Natural killer cell treated with Interleukin-12 subunit alpha and Interleukin-12 subunit beta and Interleukin-15 and Interleukin-18, amount 100 ng/mL, for 72 hours (primary cell): ENCODE results near the gene ALG1. TPM values are rescaled to one million over a fixed set of nuclear protein-coding genes. Genes with fewer than 3 reads are reported as not detected.
A peak's percentile ranks its signal among the peaks of the same experiment; 100 is the strongest.

Source experiments
- ATAC-seq, 2 donors: fragments of 150-1000 bp; cut with Tn5 transposase in 1 of 2; sonication (Bioruptor Pico), chemical (Tn5 transposase) in 1 of 2; 2 replicates each; pipeline ENCODE4 v1.10.0; 2021
- DNase-seq: peaks from one replicate; pipeline ENCODE4 v3.0.0; 2022; ENCODE audit warnings: low spot score
- H3K27ac Mint-ChIP-seq, 2 donors: 1 replicate in 1 of 2; 2 replicates in 1 of 2; pipeline ENCODE4 v1.8.0; 2022; ENCODE audit warnings: mixed read lengths in 2 of 2, mild to moderate bottlenecking in 1 of 2, moderate library complexity in 1 of 2
- H3K27me3 Mint-ChIP-seq, 2 donors: 1 replicate in 1 of 2; 2 replicates in 1 of 2; pipeline ENCODE4 v1.8.0; 2022; ENCODE audit warnings: mixed read lengths in 2 of 2
- H3K36me3 Mint-ChIP-seq: one replicate; pipeline ENCODE4 v1.8.0; 2022; ENCODE audit warnings: mixed read lengths
- H3K4me1 Mint-ChIP-seq, 2 donors: 1 replicate in 1 of 2; 2 replicates in 1 of 2; pipeline ENCODE4 v1.8.0; 2022; ENCODE audit warnings: low read depth in 2 of 2, mixed read lengths in 2 of 2, mild to moderate bottlenecking in 1 of 2
- H3K4me3 Mint-ChIP-seq: one replicate; pipeline ENCODE4 v1.8.0; 2022; ENCODE audit warnings: mixed read lengths
- H3K9me3 Mint-ChIP-seq: 2 replicates; pipeline ENCODE4 v1.8.0; 2022; ENCODE audit warnings: mixed read lengths
- total RNA-seq, 2 donors: library from RNA; stranded (reverse); gene quantifications; one replicate each; pipeline ENCODE4 v1.2.3, GENCODE V29; 2022

ALG1 gene
- total RNA-seq = 10 to 100 TPM; 24.3 to 37.3 TPM

GRCh38 chr16:5071681-5072333 lies at the start of gene ALG1:
TSS of gene ALG1 (plus strand) at chr16:5071843. CDS start at chr16:5071850, 7 bp downstream.
- H3K27ac Mint-ChIP-seq = peak within 1 kb of the TSS; percentile 99
- H3K4me3 Mint-ChIP-seq = peak within 1 kb of the TSS; percentile 91
- H3K36me3 Mint-ChIP-seq = peaks cover 5% of the 10 kb centered on the region
- peaks cover 23 to 26% of the 10 kb centered on the region in 2 donors for H3K4me1 Mint-ChIP-seq
- no peaks in the 10 kb centered on the region for H3K27me3 Mint-ChIP-seq
- H3K9me3 Mint-ChIP-seq = no peaks in the 10 kb centered on the region
- ATAC-seq = peak; percentile 90 to 94
- DNase-seq = peak; percentile 92

- Mint-ChIP-seq H3K4me3 (no peak overlapping the region), H3K4me1 (no peaks in the 10 kb centered on the region), H3K36me3 (no peaks in the 10 kb centered on the region), H3K27ac (no peak overlapping the region), H3K27me3 (no peaks in the 10 kb centered on the region), H3K9me3 (no peaks in the 10 kb centered on the region)
- ATAC-seq (no peak), DNase-seq (no peak)
Measured at GRCh38 chr16:5022521-5022920, 49.1 kb upstream of the ALG1 start.

GRCh38 chr16:5024632-5025031 lies 47.0 kb upstream of the ALG1 start:
- Mint-ChIP-seq H3K4me3 (no peak overlapping the region), H3K27ac (no peak overlapping the region), H3K36me3 (no peaks in the 10 kb centered on the region), H3K4me1 (no peaks in the 10 kb centered on the region), H3K9me3 (no peaks in the 10 kb centered on the region), H3K27me3 (no peaks in the 10 kb centered on the region)
- ATAC-seq (no peak), DNase-seq (no peak)

GRCh38 chr16:5025171-5025632 lies 46.4 kb upstream of the ALG1 start:
- H3K36me3 Mint-ChIP-seq = no peaks in the 10 kb centered on the region
- H3K4me1 Mint-ChIP-seq = no peaks in the 10 kb centered on the region
- no peaks in the 10 kb centered on the region for H3K27me3 Mint-ChIP-seq
- no peaks in the 10 kb centered on the region for H3K9me3 Mint-ChIP-seq
- H3K27ac Mint-ChIP-seq = no peak overlapping the region
- ATAC-seq (peak in 1 of 2 donors; percentile 17), DNase-seq (no peak)
- H3K4me3 Mint-ChIP-seq = no peak overlapping the region

- no peaks in the 10 kb centered on the region for H3K9me3 Mint-ChIP-seq
Measured at GRCh38 chr16:5026664-5027063, 45.0 kb upstream of the ALG1 start.

GRCh38 chr16:5027086-5027485 lies 44.6 kb upstream of the ALG1 start:
- no peak overlapping the region for H3K27ac Mint-ChIP-seq
- H3K4me3 Mint-ChIP-seq = no peak overlapping the region
- ATAC-seq (no peak), DNase-seq (no peak)
- H3K9me3 Mint-ChIP-seq = no peaks in the 10 kb centered on the region
- no peaks in the 10 kb centered on the region for H3K4me1 Mint-ChIP-seq
- no peaks in the 10 kb centered on the region for H3K36me3 Mint-ChIP-seq
- H3K27me3 Mint-ChIP-seq = no peaks in the 10 kb centered on the region

More at GRCh38 chr16:5026664-5027063, 45.0 kb upstream of the ALG1 start:
- H3K27me3 Mint-ChIP-seq = no peaks in the 10 kb centered on the region
- DNase-seq (no peak), ATAC-seq (no peak)
- H3K4me3 Mint-ChIP-seq = no peak overlapping the region
- no peaks in the 10 kb centered on the region for H3K4me1 Mint-ChIP-seq
- H3K36me3 Mint-ChIP-seq = no peaks in the 10 kb centered on the region
- H3K27ac Mint-ChIP-seq = no peak overlapping the region

GRCh38 chr16:5027575-5028235 lies 43.9 kb upstream of the ALG1 start:
- Mint-ChIP-seq H3K4me3 (no peak overlapping the region), H3K27me3 (no peaks in the 10 kb centered on the region), H3K36me3 (no peaks in the 10 kb centered on the region), H3K9me3 (no peaks in the 10 kb centered on the region), H3K4me1 (peaks cover 2% of the 10 kb centered on the region in 2 donors), H3K27ac (no peak overlapping the region)
- no peak for ATAC-seq
- no peak for DNase-seq

- Mint-ChIP-seq H3K27ac (no peak overlapping the region), H3K4me3 (no peak overlapping the region), H3K4me1 (peaks cover 7 to 8% of the 10 kb centered on the region in 2 donors), H3K36me3 (no peaks in the 10 kb centered on the region), H3K9me3 (no peaks in the 10 kb centered on the region), H3K27me3 (no peaks in the 10 kb centered on the region)
- DNase-seq = no peak
- ATAC-seq = no peak
Measured at GRCh38 chr16:5028950-5029475, 42.6 kb upstream of the ALG1 start.

- Mint-ChIP-seq H3K27ac (no peak overlapping the region), H3K27me3 (no peaks in the 10 kb centered on the region), H3K9me3 (no peaks in the 10 kb centered on the region), H3K36me3 (no peaks in the 10 kb centered on the region), H3K4me1 (peaks cover 11 to 15% of the 10 kb centered on the region in 2 donors), H3K4me3 (no peak overlapping the region)
- no peak for ATAC-seq
- no peak for DNase-seq
Measured at GRCh38 chr16:5030251-5030870, 41.3 kb upstream of the ALG1 start.

- Mint-ChIP-seq H3K4me1 (peaks cover 11 to 15% of the 10 kb centered on the region in 2 donors), H3K27ac (no peak overlapping the region), H3K27me3 (peaks cover 0 to under 1% of the 10 kb centered on the region in 2 donors), H3K9me3 (no peaks in the 10 kb centered on the region), H3K36me3 (no peaks in the 10 kb centered on the region), H3K4me3 (no peak overlapping the region)
- DNase-seq = no peak
- ATAC-seq = no peak
Measured at GRCh38 chr16:5031601-5032000, 40.0 kb upstream of the ALG1 start.

- no peaks in the 10 kb centered on the region for H3K9me3 Mint-ChIP-seq
- no peaks in the 10 kb centered on the region for H3K36me3 Mint-ChIP-seq
- ATAC-seq = no peak
- peaks cover 11 to 15% of the 10 kb centered on the region in 2 donors for H3K4me1 Mint-ChIP-seq
- DNase-seq = no peak
- H3K4me3 Mint-ChIP-seq = peak overlapping the region; percentile 80
- peaks cover 0 to 3% of the 10 kb centered on the region in 2 donors for H3K27me3 Mint-ChIP-seq
- H3K27ac Mint-ChIP-seq = peak overlapping the region in 1 of 2 donors; percentile 29
Measured at GRCh38 chr16:5032748-5033167, 38.9 kb upstream of the ALG1 start.

GRCh38 chr16:5033256-5034166 lies 38.1 kb upstream of the ALG1 start, which contains the start of gene NAGPA:
TSS of gene NAGPA (minus strand) at chr16:5033935. CDS start at chr16:5033914, 21 bp downstream.
- peaks cover 0 to 3% of the 10 kb centered on the region in 2 donors for H3K27me3 Mint-ChIP-seq
- H3K36me3 Mint-ChIP-seq = no peaks in the 10 kb centered on the region
- H3K9me3 Mint-ChIP-seq = no peaks in the 10 kb centered on the region
- DNase-seq (peak; percentile 88), ATAC-seq (peak; percentile 87 to 92)
- peaks cover 11 to 15% of the 10 kb centered on the region in 2 donors for H3K4me1 Mint-ChIP-seq
- peak within 1 kb of the TSS; percentile 55 to 70 for H3K27ac Mint-ChIP-seq
- peak within 1 kb of the TSS; percentile 80 for H3K4me3 Mint-ChIP-seq

- H3K27ac Mint-ChIP-seq = peak overlapping the region; percentile 55 to 70
- peak overlapping the region; percentile 80 for H3K4me3 Mint-ChIP-seq
- peaks cover 11 to 15% of the 10 kb centered on the region in 2 donors for H3K4me1 Mint-ChIP-seq
- H3K36me3 Mint-ChIP-seq = no peaks in the 10 kb centered on the region
- ATAC-seq = no peak
- peaks cover 0 to 3% of the 10 kb centered on the region in 2 donors for H3K27me3 Mint-ChIP-seq
- DNase-seq = no peak
- H3K9me3 Mint-ChIP-seq = no peaks in the 10 kb centered on the region
Measured at GRCh38 chr16:5034167-5034523, 37.5 kb upstream of the ALG1 start.
